GM12865 (cell line): ENCODE measurements around the gene MYH4.

ENCODE experiments used
- DNase-seq: peaks from one replicate; pipeline ENCODE4 v3.0.0; 2010; ENCODE audit warnings: low read depth
- H3K4me3 ChIP-seq: 2 replicates; pipeline ENCODE4 v1.5.1; 2011; ENCODE audit warnings: mild to moderate bottlenecking, low read depth, low read length, control low read depth
- CTCF ChIP-seq: IDR thresholded peaks from 2 replicates; pipeline ENCODE4 v1.5.1; 2011; ENCODE audit warnings: low read length, control low read depth, low read depth, inconsistent platforms; ENCODE audit not compliant: insufficient read depth; ENCODE audit errors: missing control alignments

MYH4 gene

GRCh38 chr17:10469459-10469858, at the start of gene MYH4:
TSS of gene MYH4 (minus strand) at chr17:10469559. CDS start at chr17:10466745, 2,814 bp downstream.
- H3K4me3 ChIP-seq, result no peak within 1 kb of the TSS
- no peak for TF ChIP-seq CTCF
- DNase-seq, result no peak

GRCh38 chr17:10518271-10519037, 49.1 kb upstream of the MYH4 start, which contains the start of gene MYH1:
TSS of gene MYH1 (minus strand) at chr17:10518542. CDS start at chr17:10516642, 1,900 bp downstream.
- H3K4me3 ChIP-seq, result no peak within 1 kb of the TSS
- no peak for DNase-seq
- no peak for TF ChIP-seq CTCF

GRCh38 chr17:10516638-10517037, 47.3 kb upstream of the MYH4 start:
- TF ChIP-seq CTCF, result no peak
- H3K4me3 ChIP-seq, result no peak overlapping the region
- no peak for DNase-seq

- no peak for DNase-seq
- H3K4me3 ChIP-seq, result no peak overlapping the region
- no peak for TF ChIP-seq CTCF
Measured at GRCh38 chr17:10516065-10516464, 46.7 kb upstream of the MYH4 start.

GRCh38 chr17:10513299-10514067, 44.1 kb upstream of the MYH4 start:
- DNase-seq, result no peak
- H3K4me3 ChIP-seq, result no peak overlapping the region
- TF ChIP-seq CTCF, result no peak

- no peak for DNase-seq
- no peak overlapping the region for H3K4me3 ChIP-seq
- TF ChIP-seq CTCF, result no peak
Measured at GRCh38 chr17:10512856-10513255, 43.5 kb upstream of the MYH4 start.
